Measurements from ENCODE around the gene S100A1. TPM values are rescaled to one million over a fixed set of nuclear protein-coding genes. Genes with fewer than 3 reads are reported as not detected.

Gene S100A1
- total RNA-seq, 1 experiment from 2014 or later: not detected

GRCh38 chr1:153628638-153629342 lies 556 bp downstream of the S100A1 start:
- no peak for DNase-seq
- Mint-ChIP-seq H3K4me1 (ENCODE audit: low read depth, unreplicated experiment) (peaks cover 49% of the 10 kb centered on the region), H3K27ac (ENCODE audit: unreplicated experiment) (no peak overlapping the region), H3K36me3 (ENCODE audit: insufficient read depth, unreplicated experiment) (peaks cover 55% of the 10 kb centered on the region), H3K9me3 (ENCODE audit: low read depth, unreplicated experiment) (no peaks in the 10 kb centered on the region), H3K27me3 (ENCODE audit: unreplicated experiment) (no peaks in the 10 kb centered on the region), H3K4me3 (ENCODE audit: low read depth, unreplicated experiment) (no peak overlapping the region)
- intact Hi-C loops (cut with micrococcal nuclease; ENCODE audit: unreplicated experiment): no loop called here
- CTCF ChIA-PET: interaction anchor here (1.8 to 3.3 kb wide), 2 partner anchors 14 to 15 kb away, joined by 8 to 99 read pairs; partner anchors contain the start of genes S100A14 and S100A16
- BruUV-seq (replicated peaks): no TSS peak
- no peak for TF ChIP-seq CTCF (IDR thresholded peaks at IDR 0.05; ENCODE audit: unreplicated experiment)

DNA sequence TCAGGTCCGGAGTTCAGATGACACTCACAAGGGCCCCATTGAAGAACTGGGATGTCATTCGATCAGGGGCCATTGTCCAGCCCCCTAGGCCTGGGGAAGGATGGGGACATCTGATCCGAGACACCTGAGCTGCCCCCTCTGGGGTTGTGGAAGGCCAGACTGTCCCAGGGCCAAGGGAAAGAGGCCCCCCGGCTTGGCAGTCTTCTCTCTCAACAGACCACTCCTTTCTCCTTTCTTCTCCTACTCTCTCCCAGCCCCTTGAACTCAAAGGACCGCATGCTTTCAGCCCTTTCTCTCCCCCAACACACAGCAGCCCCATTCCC lies 1.1 kb downstream of the S100A1 start:
- TF ChIP-seq CTCF (IDR thresholded peaks at IDR 0.05; ENCODE audit: unreplicated experiment): no peak
- no peaks in the 10 kb centered on the region for H3K9me3 Mint-ChIP-seq (ENCODE audit: low read depth, unreplicated experiment)
- no peak overlapping the region for H3K4me3 Mint-ChIP-seq (ENCODE audit: low read depth, unreplicated experiment)
- CTCF ChIA-PET: interaction anchor here (3.3 kb wide), 1 partner anchor 15 kb away, joined by 99 read pairs; the partner anchor contains the start of genes S100A14 and S100A16
- intact Hi-C loops (cut with micrococcal nuclease; ENCODE audit: unreplicated experiment): no loop called here
- no peaks in the 10 kb centered on the region for H3K27me3 Mint-ChIP-seq (ENCODE audit: unreplicated experiment)
- H3K4me1 Mint-ChIP-seq (ENCODE audit: low read depth, unreplicated experiment): peaks cover 44% of the 10 kb centered on the region
- DNase-seq: no peak
- no TSS peak for BruUV-seq (replicated peaks)
- no peak overlapping the region for H3K27ac Mint-ChIP-seq (ENCODE audit: unreplicated experiment)
- peaks cover 56% of the 10 kb centered on the region for H3K36me3 Mint-ChIP-seq (ENCODE audit: insufficient read depth, unreplicated experiment)

DNA sequence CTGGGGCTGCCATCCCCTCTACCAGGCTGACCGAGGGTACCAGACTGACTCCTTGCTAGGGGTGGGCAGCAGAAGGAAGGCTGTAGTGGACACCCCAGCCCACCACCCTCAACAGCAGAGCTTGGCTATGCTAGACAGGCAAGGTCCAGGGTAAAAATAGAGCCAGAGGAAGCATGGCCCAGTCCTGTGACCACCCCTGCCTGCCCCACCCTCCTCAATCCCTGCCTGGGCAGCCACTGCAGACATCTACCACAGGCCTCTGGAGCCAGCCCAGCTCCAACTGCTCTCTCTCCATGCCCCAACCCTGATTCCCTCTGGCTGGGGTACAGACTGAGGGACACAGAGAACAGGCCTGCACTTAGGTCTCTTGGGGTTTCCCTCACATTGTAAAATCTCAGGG lies 1.7 kb downstream of the S100A1 start:
- intact Hi-C loops (cut with micrococcal nuclease; ENCODE audit: unreplicated experiment): no loop called here
- no peak overlapping the region for H3K4me3 Mint-ChIP-seq (ENCODE audit: low read depth, unreplicated experiment)
- CTCF ChIA-PET: interaction anchor here (1.1 to 1.9 kb wide), 3 partner anchors 17 to 57 kb away, joined by 3 to 8 read pairs (median 3); partner anchors contain the start of gene S100A16
- H3K9me3 Mint-ChIP-seq (ENCODE audit: low read depth, unreplicated experiment): no peaks in the 10 kb centered on the region
- H3K4me1 Mint-ChIP-seq (ENCODE audit: low read depth, unreplicated experiment): peaks cover 42% of the 10 kb centered on the region
- peaks cover 56% of the 10 kb centered on the region for H3K36me3 Mint-ChIP-seq (ENCODE audit: insufficient read depth, unreplicated experiment)
- DNase-seq: no peak
- no peak overlapping the region for H3K27ac Mint-ChIP-seq (ENCODE audit: unreplicated experiment)
- no TSS peak for BruUV-seq (replicated peaks)
- H3K27me3 Mint-ChIP-seq (ENCODE audit: unreplicated experiment): no peaks in the 10 kb centered on the region
- TF ChIP-seq CTCF (IDR thresholded peaks at IDR 0.05; ENCODE audit: unreplicated experiment): no peak

- DNase-seq: no peak
- Mint-ChIP-seq H3K27ac (ENCODE audit: unreplicated experiment) (no peak overlapping the region), H3K36me3 (ENCODE audit: insufficient read depth, unreplicated experiment) (peaks cover 56% of the 10 kb centered on the region), H3K4me3 (ENCODE audit: low read depth, unreplicated experiment) (no peak overlapping the region), H3K4me1 (ENCODE audit: low read depth, unreplicated experiment) (peaks cover 42% of the 10 kb centered on the region), H3K27me3 (ENCODE audit: unreplicated experiment) (no peaks in the 10 kb centered on the region), H3K9me3 (ENCODE audit: low read depth, unreplicated experiment) (no peaks in the 10 kb centered on the region)
- intact Hi-C loops (cut with micrococcal nuclease; ENCODE audit: unreplicated experiment): no loop called here
- CTCF ChIA-PET: interaction anchor here (1.1 to 1.9 kb wide), 3 partner anchors 17 to 58 kb away, joined by 3 to 8 read pairs (median 3); partner anchors contain the start of gene S100A16
- no peak for TF ChIP-seq CTCF (IDR thresholded peaks at IDR 0.05; ENCODE audit: unreplicated experiment)
- BruUV-seq (replicated peaks): no TSS peak
These were observed 2.1 kb downstream of the S100A1 start for GRCh38 chr1:153630384-153630783.
